A673 (cell line): ENCODE measurements around the gene F13A1.

Source experiments
- EZH2 ChIP-seq: fragments of 200-600 bp; sonication (generic); IDR thresholded peaks from 2 replicates; pipeline ENCODE4 v1.6.1; 2017; ENCODE audit warnings: borderline replicate concordance, low read depth, mild to moderate bottlenecking, mixed read lengths, antibody characterized with exemption, low read length; ENCODE audit not compliant: poor library complexity, severe bottlenecking
- TF ChIP-seq, protein P1 (sequence below): fragments of 300-800, 200-600 bp; sonication (generic); conservative IDR thresholded peaks from 2 replicates; pipeline ENCODE4 v1.5.1; 2017; ENCODE audit warnings: low read depth, mild to moderate bottlenecking, antibody characterized with exemption, low read length, moderate library complexity, mixed read lengths

DNA sequence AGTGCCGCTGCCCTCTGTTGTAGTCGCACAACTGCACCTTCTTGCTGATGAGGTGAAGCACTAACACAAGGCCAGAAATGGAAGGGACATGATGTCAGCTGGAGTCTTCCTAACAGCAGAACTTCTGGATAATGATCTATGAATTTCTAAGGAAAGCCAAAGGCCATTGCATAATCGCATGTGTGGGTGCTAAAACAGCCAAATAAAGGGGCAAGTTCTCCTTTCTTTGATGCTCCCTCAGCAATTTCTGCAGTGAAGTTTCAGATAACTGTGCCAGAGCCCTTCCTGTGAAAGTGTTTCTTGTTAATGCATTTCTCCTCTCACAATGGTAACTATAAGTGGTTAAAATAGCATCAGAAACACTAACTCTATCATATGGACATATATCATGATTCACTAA, 8.0 kb upstream of the F13A1 start:
- TF ChIP-seq, protein P1, sequence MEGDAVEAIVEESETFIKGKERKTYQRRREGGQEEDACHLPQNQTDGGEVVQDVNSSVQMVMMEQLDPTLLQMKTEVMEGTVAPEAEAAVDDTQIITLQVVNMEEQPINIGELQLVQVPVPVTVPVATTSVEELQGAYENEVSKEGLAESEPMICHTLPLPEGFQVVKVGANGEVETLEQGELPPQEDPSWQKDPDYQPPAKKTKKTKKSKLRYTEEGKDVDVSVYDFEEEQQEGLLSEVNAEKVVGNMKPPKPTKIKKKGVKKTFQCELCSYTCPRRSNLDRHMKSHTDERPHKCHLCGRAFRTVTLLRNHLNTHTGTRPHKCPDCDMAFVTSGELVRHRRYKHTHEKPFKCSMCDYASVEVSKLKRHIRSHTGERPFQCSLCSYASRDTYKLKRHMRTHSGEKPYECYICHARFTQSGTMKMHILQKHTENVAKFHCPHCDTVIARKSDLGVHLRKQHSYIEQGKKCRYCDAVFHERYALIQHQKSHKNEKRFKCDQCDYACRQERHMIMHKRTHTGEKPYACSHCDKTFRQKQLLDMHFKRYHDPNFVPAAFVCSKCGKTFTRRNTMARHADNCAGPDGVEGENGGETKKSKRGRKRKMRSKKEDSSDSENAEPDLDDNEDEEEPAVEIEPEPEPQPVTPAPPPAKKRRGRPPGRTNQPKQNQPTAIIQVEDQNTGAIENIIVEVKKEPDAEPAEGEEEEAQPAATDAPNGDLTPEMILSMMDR, result no peak
- no peak for TF ChIP-seq EZH2
